ENCODE results near the gene FAM53B.

FAM53B gene

DNA sequence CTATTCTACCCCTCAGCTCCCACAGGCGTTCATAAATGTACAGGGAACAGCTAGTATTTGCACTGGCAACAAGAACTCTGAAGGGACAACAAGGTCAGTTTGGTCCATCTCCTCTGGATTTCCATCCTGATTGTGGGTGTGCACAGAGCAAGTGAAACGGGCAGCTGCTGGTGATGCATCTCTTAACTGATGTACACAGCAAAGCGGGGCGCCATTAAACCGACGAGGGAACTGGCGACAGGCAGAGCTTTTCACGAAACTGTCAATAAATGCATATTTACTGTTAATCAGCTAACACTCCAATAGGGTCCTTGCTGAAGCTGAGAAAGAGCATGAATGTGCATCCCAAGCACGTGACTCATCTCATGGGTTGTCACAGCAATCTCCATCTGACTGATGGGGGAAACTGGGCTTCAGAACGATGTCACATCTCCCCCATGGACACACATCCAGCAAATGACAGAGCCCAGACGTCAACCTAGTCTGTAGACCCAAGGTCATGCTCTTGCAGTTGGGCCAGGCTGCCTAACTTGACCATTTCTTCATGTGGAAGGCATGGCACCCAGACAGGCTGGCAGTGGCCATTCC, 54.2 kb downstream of the FAM53B start:
- TF ChIP-seq, protein P1, sequence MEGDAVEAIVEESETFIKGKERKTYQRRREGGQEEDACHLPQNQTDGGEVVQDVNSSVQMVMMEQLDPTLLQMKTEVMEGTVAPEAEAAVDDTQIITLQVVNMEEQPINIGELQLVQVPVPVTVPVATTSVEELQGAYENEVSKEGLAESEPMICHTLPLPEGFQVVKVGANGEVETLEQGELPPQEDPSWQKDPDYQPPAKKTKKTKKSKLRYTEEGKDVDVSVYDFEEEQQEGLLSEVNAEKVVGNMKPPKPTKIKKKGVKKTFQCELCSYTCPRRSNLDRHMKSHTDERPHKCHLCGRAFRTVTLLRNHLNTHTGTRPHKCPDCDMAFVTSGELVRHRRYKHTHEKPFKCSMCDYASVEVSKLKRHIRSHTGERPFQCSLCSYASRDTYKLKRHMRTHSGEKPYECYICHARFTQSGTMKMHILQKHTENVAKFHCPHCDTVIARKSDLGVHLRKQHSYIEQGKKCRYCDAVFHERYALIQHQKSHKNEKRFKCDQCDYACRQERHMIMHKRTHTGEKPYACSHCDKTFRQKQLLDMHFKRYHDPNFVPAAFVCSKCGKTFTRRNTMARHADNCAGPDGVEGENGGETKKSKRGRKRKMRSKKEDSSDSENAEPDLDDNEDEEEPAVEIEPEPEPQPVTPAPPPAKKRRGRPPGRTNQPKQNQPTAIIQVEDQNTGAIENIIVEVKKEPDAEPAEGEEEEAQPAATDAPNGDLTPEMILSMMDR (IDR thresholded peaks at IDR 0.05): no peak
- Histone ChIP-seq H3K4me3 (no peak overlapping the region), H3K27ac (no peak overlapping the region)
- no peak for DNase-seq (ENCODE audit: low spot score)

DNA sequence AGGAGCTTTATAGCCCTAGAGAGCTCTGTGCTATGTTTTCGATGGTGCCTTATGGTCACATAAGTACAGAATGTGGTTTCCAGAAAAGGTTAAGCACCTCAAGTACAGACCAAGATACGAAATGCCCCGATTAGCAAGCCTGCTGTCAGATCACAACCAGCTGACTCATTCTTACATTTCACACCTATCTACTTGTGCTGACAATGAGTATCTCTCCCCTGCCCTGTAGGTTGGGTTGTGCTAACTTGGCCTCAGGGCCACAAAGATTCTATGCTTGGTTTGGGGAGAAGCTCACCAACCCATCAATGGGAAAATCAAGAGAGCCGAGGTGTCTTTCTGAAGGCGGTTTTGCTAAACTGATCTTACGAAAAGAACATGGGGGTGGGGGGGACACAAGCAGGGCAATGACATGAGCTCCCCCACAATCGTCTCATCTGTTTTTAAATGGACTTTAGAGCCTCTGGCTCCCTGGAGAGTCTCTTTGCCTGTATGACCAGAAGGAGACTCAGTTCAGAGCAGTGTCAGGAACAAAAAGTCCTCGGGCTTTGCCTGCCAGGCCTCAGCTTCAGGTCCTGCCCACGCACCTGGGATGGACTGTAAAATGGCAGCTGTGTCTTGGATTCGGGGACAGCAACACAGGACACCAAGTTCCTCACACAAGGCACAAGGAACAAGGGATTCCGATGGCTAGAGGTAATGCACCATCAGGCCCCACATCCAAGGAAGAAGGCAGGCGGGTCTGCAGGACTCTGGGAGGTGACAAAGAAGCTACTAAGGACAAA, 55.1 kb downstream of the FAM53B start:
- H3K4me3 ChIP-seq: no peak overlapping the region
- TF ChIP-seq, protein P1 (IDR thresholded peaks at IDR 0.05): no peak
- DNase-seq (ENCODE audit: low spot score): no peak
- H3K27ac ChIP-seq: no peak overlapping the region

GRCh38 chr10:124688386-124688785, 55.8 kb downstream of the FAM53B start:
- TF ChIP-seq, protein P1 (IDR thresholded peaks at IDR 0.05): no peak
- Histone ChIP-seq H3K4me3 (no peak overlapping the region), H3K27ac (no peak overlapping the region)
- DNase-seq (ENCODE audit: low spot score): no peak

DNA sequence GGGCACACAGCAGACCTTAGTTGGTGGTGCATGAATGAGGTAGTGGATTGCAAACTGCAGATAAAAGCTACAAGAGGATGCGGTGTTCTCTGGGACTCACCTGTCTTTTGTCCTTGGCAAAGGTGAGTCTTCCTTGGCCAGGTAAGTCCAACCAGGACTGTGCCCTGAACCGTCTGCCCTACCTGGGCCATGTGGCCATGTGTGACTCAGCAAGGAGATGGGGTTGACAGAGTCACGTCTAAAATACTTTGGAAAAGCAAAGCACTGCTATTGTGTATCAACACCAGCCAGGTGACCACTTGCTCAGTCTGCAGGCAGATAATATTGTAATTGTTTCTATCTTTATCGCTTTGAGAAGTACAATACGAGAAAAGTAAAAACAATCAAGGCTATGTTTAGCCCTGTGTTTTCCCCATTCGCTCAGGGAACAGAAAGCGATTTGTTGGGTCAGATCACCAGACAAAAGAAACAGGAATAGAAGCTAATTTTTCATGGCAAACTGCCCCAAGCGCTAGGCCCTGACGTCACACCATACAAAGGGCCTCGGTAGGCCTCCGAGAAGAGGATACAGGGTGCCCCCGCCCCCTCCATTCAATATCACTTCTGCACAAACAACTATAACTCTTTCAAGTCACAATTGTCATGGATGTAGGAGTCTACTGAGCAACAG, 57.3 kb downstream of the FAM53B start:
- Histone ChIP-seq H3K27ac (peak overlapping the region; percentile 41 to 80), H3K4me3 (no peak overlapping the region)
- TF ChIP-seq, protein P1 (IDR thresholded peaks at IDR 0.05): no peak
- no peak for DNase-seq (ENCODE audit: low spot score)

GRCh38 chr10:124685261-124685660, 58.9 kb downstream of the FAM53B start:
- DNase-seq (ENCODE audit: low spot score): no peak
- H3K4me3 ChIP-seq: no peak overlapping the region
- peak overlapping the region; percentile 41 to 80 for H3K27ac ChIP-seq
- TF ChIP-seq, protein P1 (IDR thresholded peaks at IDR 0.05): no peak

DNA sequence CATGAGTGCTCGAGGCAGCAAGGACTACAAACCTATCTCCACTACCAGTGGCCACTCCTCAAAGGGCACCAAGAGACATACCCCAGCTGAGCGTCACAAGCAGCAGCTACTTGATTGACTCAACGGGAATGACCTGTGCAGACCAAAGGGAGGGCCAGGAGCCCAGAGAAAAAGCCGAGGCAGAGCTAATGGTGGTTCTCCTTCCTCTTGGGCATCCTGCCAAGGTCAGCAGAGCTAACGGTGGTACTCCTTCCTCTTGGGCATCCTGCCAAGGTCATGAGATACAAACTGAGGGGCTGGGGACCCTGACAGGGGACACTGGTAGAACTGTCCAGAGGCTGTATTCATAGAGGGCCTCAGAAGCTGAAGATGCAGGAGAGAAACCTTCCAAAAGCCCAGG, 60.4 kb downstream of the FAM53B start:
- peak overlapping the region in 1 of 2 donors; percentile 9 for H3K27ac ChIP-seq
- no peak for DNase-seq (ENCODE audit: low spot score)
- TF ChIP-seq, protein P1 (IDR thresholded peaks at IDR 0.05): no peak

More for the DNA sequence above, 60.4 kb downstream of the FAM53B start:
- H3K4me3 ChIP-seq: no peak overlapping the region
